Small intestine (tissue), 7 donors: ENCODE measurements around the gene DOCK1. TPM values are rescaled to one million over a fixed set of nuclear protein-coding genes. Genes with fewer than 3 reads are reported as not detected.

Experiments used
- DNase-seq, 2 donors: peaks; one replicate each; pipeline versions ENCODE4 v3.0.0 to v3.0.0-alpha.2; 2013
- FAIRE-seq: peaks from 2 replicates; lab custom pipeline; 2012; peaks lifted over from hg19 to GRCh38; lab: Jason Lieb, UNC
- H3K27ac ChIP-seq, 3 donors: one replicate each; pipeline ENCODE4 v1.5.1; 2013; ENCODE audit warnings: low read length in 2 of 3, mild to moderate bottlenecking in 2 of 3, control low read depth in 1 of 3, inconsistent platforms in 1 of 3, low read depth in 1 of 3, moderate library complexity in 1 of 3
- H3K27me3 ChIP-seq, 3 donors: one replicate each; pipeline ENCODE4 v1.6.1; 2013; ENCODE audit warnings: low read length in 3 of 3, inconsistent platforms in 1 of 3; ENCODE audit not compliant: control insufficient read depth in 3 of 3, insufficient read depth in 3 of 3
- H3K36me3 ChIP-seq, 3 donors: one replicate each; pipeline ENCODE4 v1.6.1; 2013; ENCODE audit warnings: low read length in 3 of 3, inconsistent platforms in 1 of 3, low read depth in 1 of 3, mild to moderate bottlenecking in 1 of 3, moderate library complexity in 1 of 3; ENCODE audit not compliant: control insufficient read depth in 3 of 3, insufficient read depth in 2 of 3
- H3K4me1 ChIP-seq, 3 donors: one replicate each; pipeline ENCODE4 v1.6.1; 2013; ENCODE audit warnings: low read length in 2 of 3, inconsistent platforms in 1 of 3, low read depth in 1 of 3, mild to moderate bottlenecking in 1 of 3, moderate library complexity in 1 of 3; ENCODE audit not compliant: control insufficient read depth in 3 of 3, insufficient read depth in 2 of 3
- H3K4me3 ChIP-seq, 3 donors: one replicate each; pipeline ENCODE4 v1.5.1; 2013; ENCODE audit warnings: low read length in 3 of 3, control low read depth in 1 of 3, inconsistent platforms in 1 of 3, low read depth in 1 of 3, mild to moderate bottlenecking in 1 of 3, moderate library complexity in 1 of 3
- H3K9me3 ChIP-seq, 2 donors: one replicate each; pipeline ENCODE4 v1.6.1; 2013; ENCODE audit warnings: low read depth in 1 of 2, low read length in 1 of 2; ENCODE audit not compliant: control insufficient read depth in 2 of 2, insufficient read depth in 1 of 2
- WGBS, 3 donors: extraction: QIAGEN DNeasy Blood & Tissue Kit; methylation state at CpG; one replicate each; pipeline ENCODE4 v1.1.7; 2013; 5-methylcytosine and 5-hydroxymethylcytosine counted together
- polyA plus RNA-seq, 4 donors: library from polyadenylated mRNA; stranded (reverse) in 3 of 4; unstranded in 1 of 4; fragments of 200-250 nt in 3 of 4; fragments of 120-200 nt in 1 of 4; gene quantifications; one replicate each; pipeline versions ENCODE4 v1.2.1 to v1.2.3, GENCODE V29; 2013
- donor health status: healthy with polysubstance abuse.
- donor health status: control.
- donor health status: control.
- donor health status: Bipolar disorder and iron deficiency.
- donor health status: healthy.

Gene DOCK1
- polyA plus RNA-seq, 4 donors, result 16.8 to 27.0 (median 22.1) TPM

GRCh38 chr10:127299956-127300689 lies 394.9 kb downstream of the DOCK1 start:
- Histone ChIP-seq H3K27me3 (no peaks in the 10 kb centered on the region), H3K4me3 (no peak overlapping the region), H3K9me3 (no peaks in the 10 kb centered on the region), H3K27ac (peak overlapping the region in 2 of 3 donors; percentile 84), H3K36me3 (peaks cover 0 to 5% (median 0%) of the 10 kb centered on the region in 3 donors), H3K4me1 (peaks cover 0 to 18% (median 6%) of the 10 kb centered on the region in 3 donors)
- 72 to 76% (median 74%) methylated on average over 13 of the region's 13 CpGs for WGBS, 3 donors
- peak in 1 of 2 donors; percentile 27 for DNase-seq
- FAIRE-seq, result no peak

GRCh38 chr10:127300868-127301321 lies 395.7 kb downstream of the DOCK1 start:
- peaks cover 0 to 5% (median 0%) of the 10 kb centered on the region in 3 donors for H3K36me3 ChIP-seq
- peak overlapping the region; percentile 24 to 84 (median 84) for H3K27ac ChIP-seq
- no peaks in the 10 kb centered on the region for H3K9me3 ChIP-seq
- peak; percentile 78 to 84 for DNase-seq
- FAIRE-seq, result no peak
- 17 to 59% (median 39%) methylated on average over 11 of the region's 11 CpGs for WGBS, 3 donors
- no peak overlapping the region for H3K4me3 ChIP-seq
- H3K4me1 ChIP-seq, result peaks cover 0 to 18% (median 6%) of the 10 kb centered on the region in 3 donors
- no peaks in the 10 kb centered on the region for H3K27me3 ChIP-seq

GRCh38 chr10:127302343-127302742 lies 397.1 kb downstream of the DOCK1 start:
- no peaks in the 10 kb centered on the region for H3K9me3 ChIP-seq
- no peaks in the 10 kb centered on the region for H3K27me3 ChIP-seq
- peaks cover 0 to 5% (median 0%) of the 10 kb centered on the region in 3 donors for H3K36me3 ChIP-seq
- H3K4me3 ChIP-seq, result no peak overlapping the region
- H3K4me1 ChIP-seq, result peaks cover 0 to 18% (median 6%) of the 10 kb centered on the region in 3 donors
- H3K27ac ChIP-seq, result no peak overlapping the region
- WGBS, 3 donors, result 58 to 74% (median 69%) methylated on average over 3 of the region's 3 CpGs
- DNase-seq, result no peak
- no peak for FAIRE-seq

- H3K27me3 ChIP-seq, result no peaks in the 10 kb centered on the region
- H3K27ac ChIP-seq, result no peak overlapping the region
- peaks cover 0 to 9% (median 0%) of the 10 kb centered on the region in 3 donors for H3K36me3 ChIP-seq
- H3K9me3 ChIP-seq, result no peaks in the 10 kb centered on the region
- DNase-seq (no peak), FAIRE-seq (no peak)
- 62 to 81% (median 67%) methylated on average over 2 of the region's 2 CpGs for WGBS, 3 donors
- H3K4me1 ChIP-seq, result peaks cover 0 to 18% (median 6%) of the 10 kb centered on the region in 3 donors
- no peak overlapping the region for H3K4me3 ChIP-seq
Observed at GRCh38 chr10:127303105-127303504, 397.9 kb downstream of the DOCK1 start.

- no peaks in the 10 kb centered on the region for H3K9me3 ChIP-seq
- 95 to 98% (median 96%) methylated on average over 8 of the region's 8 CpGs for WGBS, 3 donors
- H3K36me3 ChIP-seq, result peaks cover 0 to 9% (median 0%) of the 10 kb centered on the region in 3 donors
- no peak overlapping the region for H3K4me3 ChIP-seq
- H3K27ac ChIP-seq, result no peak overlapping the region
- FAIRE-seq (no peak), DNase-seq (no peak)
- H3K4me1 ChIP-seq, result peaks cover 0 to 18% (median 6%) of the 10 kb centered on the region in 3 donors
- H3K27me3 ChIP-seq, result no peaks in the 10 kb centered on the region
Observed at GRCh38 chr10:127303746-127304145, 398.5 kb downstream of the DOCK1 start.

GRCh38 chr10:127306479-127306878 lies 401.3 kb downstream of the DOCK1 start:
- H3K27ac ChIP-seq, result no peak overlapping the region
- no peaks in the 10 kb centered on the region for H3K27me3 ChIP-seq
- 78 to 94% (median 84%) methylated on average over 8 of the region's 8 CpGs for WGBS, 3 donors
- peaks cover 0 to 4% (median 0%) of the 10 kb centered on the region in 3 donors for H3K4me1 ChIP-seq
- no peak overlapping the region for H3K4me3 ChIP-seq
- no peak for DNase-seq
- no peak for FAIRE-seq
- H3K36me3 ChIP-seq, result peaks cover 0 to 6% (median 0%) of the 10 kb centered on the region in 3 donors
- H3K9me3 ChIP-seq, result no peaks in the 10 kb centered on the region

- FAIRE-seq (no peak), DNase-seq (no peak)
- H3K27me3 ChIP-seq, result no peaks in the 10 kb centered on the region
- no peaks in the 10 kb centered on the region for H3K9me3 ChIP-seq
- H3K27ac ChIP-seq, result no peak overlapping the region
- WGBS, 3 donors, result 88 to 93% (median 92%) methylated on average over 10 of the region's 10 CpGs
- H3K4me3 ChIP-seq, result no peak overlapping the region
- peaks cover 0 to 4% (median 0%) of the 10 kb centered on the region in 3 donors for H3K36me3 ChIP-seq
- H3K4me1 ChIP-seq, result no peaks in the 10 kb centered on the region
Observed at GRCh38 chr10:127307338-127307737, 402.1 kb downstream of the DOCK1 start.

GRCh38 chr10:127308031-127308430 lies 402.8 kb downstream of the DOCK1 start:
- Histone ChIP-seq H3K4me1 (no peaks in the 10 kb centered on the region), H3K36me3 (peaks cover 0 to 4% (median 0%) of the 10 kb centered on the region in 3 donors), H3K9me3 (no peaks in the 10 kb centered on the region), H3K27ac (no peak overlapping the region), H3K27me3 (no peaks in the 10 kb centered on the region), H3K4me3 (no peak overlapping the region)
- 85 to 92% (median 91%) methylated on average over 5 of the region's 5 CpGs for WGBS, 3 donors
- no peak for FAIRE-seq
- DNase-seq, result no peak
